ENCODE measurements around the gene STAT3.
"Not testable (repeated sequence)": the region's sequence is repeated elsewhere in the genome, so short reads cannot be mapped to it uniquely, and the experiment has no call there.

Gene STAT3

DNA sequence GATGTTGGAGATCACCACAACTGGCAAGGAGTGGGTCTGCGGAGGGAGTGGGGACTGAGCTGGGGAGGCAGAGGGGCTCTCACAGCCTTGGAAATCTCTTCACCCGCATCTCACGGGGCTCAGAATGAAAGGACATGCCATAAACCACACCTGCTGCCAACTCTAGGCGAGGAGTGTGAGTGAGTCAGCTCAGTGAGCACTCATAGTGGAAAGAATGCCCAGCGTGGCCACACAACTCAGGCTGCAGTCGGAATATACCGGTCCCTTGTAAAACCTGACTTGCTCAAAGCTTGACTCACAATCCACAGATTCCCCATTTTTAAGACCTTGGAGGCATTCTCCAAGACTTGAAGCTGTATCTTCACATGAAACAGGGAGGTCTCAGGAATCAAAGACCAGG, 63.2 kb downstream of the STAT3 start:
- no peak overlapping the region for H3K4me3 ChIP-seq (ENCODE audit: low read length)
- no peak for DNase-seq (ENCODE audit: low read depth, low spot score)

DNA sequence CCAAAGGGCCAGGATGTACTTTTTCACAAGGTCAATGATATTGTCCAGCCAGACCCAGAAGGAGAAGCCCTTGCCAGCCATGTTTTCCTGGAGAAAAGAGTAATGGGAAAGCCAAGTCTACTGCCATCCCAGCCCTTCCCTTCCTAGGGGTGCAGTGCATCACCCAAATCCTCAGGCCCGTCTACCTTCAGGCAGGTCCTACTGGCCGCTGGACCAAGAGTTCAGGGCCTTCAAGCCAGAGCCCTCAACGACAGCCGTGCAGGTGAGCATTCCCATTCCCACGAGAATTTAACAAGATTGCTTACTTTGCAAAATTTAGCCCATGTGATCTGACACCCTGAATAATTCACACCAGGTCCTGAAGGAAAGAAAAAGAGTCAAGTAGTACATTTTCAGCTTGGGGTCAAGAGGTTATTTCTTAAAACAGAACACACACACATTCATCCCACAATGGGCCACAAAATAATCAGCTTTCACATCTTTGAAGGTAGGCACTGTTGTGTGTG, 64.9 kb downstream of the STAT3 start:
- H3K4me3 ChIP-seq (ENCODE audit: low read length): no peak overlapping the region
- DNase-seq (ENCODE audit: low read depth, low spot score): no peak

DNA sequence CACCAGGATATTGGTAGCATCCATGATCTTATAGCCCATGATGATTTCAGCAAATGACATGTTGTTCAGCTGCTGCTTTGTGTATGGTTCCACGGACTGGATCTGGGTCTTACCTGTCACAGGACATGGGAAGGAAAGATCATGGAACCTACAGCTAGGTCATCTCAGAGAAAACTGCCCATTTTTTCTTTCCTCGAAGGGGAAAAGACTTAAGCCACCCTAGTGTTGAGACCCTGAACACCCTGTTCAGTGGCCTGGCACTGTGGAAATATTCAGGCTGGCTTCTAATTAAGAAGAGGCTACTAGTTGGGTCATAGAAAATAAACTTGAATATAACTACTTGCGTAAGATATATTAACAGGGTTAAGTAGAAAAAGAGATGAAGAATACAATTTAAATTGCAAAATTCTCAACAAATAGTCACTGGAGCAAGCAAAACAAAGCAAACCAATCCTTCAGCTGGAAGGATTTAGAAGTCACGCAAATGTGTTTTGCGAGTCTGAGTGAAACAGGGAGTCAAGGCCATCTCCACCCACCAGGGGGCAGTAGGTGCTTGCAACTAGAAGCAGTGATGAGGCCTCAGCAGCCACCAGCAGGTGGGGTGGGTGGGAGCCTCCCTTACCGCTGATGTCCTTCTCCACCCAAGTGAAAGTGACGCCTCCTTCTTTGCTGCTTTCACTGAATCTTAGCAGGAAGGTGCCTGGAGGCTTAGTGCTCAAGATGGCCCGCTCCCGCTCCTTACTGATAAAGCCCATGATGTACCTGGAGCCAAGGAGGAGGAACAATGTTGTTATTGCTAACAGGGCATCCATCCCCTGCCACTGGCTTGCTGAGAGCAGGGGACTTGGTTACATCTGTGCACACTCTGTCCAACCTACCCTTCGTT, 65.6 kb downstream of the STAT3 start:
- no peak overlapping the region for H3K4me3 ChIP-seq (ENCODE audit: low read length)
- DNase-seq (ENCODE audit: low read depth, low spot score): peak; percentile 98

DNA sequence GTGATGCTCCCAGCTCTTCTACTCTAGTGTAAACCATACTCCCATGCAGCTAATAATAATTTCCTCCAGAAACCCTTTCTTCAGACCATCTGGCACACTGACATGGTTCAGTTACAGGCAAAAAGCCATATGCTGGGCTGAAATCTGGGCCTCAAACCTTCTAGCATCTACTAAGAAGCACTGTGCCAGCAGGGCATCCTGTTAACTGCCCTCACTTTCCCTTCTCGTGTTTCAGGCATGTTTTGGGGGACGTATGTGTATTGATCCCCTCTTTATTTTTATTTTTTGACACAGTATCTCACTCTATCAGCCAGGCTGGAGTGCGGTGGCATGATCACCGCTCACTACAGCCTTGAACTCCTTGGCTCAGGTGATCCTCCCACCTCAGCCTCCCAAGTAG, 66.7 kb downstream of the STAT3 start:
- no peak overlapping the region for H3K4me3 ChIP-seq (ENCODE audit: low read length)
- DNase-seq (ENCODE audit: low read depth, low spot score): no peak

DNA sequence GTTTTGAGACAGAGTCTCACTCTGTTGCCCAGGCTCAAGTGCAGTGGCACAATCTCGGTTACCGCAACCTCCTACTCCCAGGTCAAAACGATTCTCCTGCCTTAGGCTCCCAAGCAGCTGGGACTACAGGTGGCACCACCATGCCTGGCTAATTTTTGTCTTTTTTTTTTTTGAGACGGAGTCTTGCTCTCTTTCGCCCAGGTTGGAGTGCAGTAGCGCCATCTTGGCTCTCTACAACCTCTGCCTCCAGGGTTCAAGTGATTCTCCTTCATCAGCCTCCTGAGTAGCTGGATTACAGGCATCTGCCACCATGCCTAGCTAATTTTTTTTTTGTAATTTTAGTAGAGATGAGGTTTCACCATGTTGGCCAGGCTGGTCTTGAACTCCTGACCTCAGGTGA, 70.3 kb downstream of the STAT3 start:
- DNase-seq (ENCODE audit: low read depth, low spot score); H3K4me3 ChIP-seq (ENCODE audit: low read length): not testable (repeated sequence)

DNA sequence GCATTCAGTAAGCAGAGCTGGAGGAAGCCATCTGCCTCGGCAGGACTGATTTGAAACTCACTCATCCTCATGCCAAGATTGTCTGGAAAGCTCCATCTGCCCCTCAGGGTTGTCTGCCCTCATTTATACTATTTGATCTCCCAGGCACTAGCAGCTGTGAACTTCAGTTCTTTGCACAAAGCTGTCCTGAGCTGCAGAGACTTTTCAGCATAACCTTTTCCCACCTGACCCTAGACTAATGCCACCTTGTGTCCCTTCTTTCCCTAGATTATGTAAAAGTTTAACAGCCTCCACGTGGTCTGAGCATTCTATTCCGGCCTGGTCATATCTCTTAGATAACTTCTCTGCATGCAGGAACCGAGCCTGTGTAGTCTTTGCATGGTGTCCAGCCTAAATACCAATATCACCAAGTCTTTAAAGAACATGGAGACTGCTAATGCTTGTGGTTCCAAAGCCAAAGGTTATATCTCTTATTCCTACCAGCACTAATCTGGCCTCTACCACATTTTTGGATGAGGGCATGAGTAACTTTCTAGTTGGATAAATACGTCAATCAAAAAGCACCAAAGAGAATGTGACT, 70.9 kb downstream of the STAT3 start:
- no peak overlapping the region for H3K4me3 ChIP-seq (ENCODE audit: low read length)
- DNase-seq (ENCODE audit: low read depth, low spot score): no peak

DNA sequence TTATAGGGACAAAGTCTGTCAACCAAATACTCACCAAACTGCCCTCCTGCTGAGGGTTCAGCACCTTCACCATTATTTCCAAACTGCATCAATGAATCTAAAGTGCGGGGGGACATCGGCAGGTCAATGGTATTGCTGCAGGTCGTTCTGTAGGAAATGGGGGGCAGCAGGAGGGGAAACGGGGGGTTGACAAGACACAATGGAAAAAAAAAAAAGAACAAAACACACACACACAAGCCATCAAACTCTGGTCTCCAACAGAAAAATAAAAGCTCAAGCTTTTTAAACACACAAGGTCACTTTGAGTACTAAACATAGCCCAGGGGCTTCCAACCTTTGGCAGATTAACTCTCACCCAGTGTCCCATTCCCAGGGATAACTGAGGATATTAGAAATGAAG, 71.5 kb downstream of the STAT3 start:
- no peak for DNase-seq (ENCODE audit: low read depth, low spot score)
- no peak overlapping the region for H3K4me3 ChIP-seq (ENCODE audit: low read length)

DNA sequence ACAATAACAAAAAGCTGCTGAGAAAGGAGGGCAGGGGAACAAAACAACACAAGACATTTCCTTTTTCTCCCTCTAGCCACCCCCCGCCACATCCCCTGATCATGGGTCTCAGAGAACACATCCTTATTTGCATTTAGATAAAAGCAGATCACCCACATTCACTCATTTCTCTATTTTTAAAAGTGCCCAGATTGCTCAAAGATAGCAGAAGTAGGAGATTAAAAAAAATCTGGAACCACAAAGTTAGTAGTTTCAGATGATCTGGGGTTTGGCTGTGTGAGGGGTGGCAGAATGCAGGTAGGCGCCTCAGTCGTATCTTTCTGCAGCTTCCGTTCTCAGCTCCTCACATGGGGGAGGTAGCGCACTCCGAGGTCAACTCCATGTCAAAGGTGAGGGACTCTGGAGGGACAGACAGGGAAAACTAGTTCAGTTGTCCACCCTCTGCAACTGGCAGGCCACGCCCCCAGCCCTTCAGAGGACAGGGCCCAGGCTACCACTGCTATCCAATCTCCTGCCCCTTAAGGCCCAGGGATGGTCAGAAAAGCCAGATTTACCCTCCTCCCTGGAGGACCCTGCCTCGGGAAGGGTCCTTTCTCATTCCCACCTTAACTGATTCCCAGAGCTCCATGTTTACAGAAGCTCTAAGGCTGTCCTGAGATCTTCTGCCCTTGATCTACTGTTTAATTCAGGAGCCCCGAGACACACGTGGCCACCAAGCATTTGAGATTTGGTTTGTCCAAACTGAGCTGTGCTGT, 72.7 kb downstream of the STAT3 start:
- peak; percentile 89 for DNase-seq (ENCODE audit: low read depth, low spot score)
- H3K4me3 ChIP-seq (ENCODE audit: low read length): peak overlapping the region; percentile 31

DNA sequence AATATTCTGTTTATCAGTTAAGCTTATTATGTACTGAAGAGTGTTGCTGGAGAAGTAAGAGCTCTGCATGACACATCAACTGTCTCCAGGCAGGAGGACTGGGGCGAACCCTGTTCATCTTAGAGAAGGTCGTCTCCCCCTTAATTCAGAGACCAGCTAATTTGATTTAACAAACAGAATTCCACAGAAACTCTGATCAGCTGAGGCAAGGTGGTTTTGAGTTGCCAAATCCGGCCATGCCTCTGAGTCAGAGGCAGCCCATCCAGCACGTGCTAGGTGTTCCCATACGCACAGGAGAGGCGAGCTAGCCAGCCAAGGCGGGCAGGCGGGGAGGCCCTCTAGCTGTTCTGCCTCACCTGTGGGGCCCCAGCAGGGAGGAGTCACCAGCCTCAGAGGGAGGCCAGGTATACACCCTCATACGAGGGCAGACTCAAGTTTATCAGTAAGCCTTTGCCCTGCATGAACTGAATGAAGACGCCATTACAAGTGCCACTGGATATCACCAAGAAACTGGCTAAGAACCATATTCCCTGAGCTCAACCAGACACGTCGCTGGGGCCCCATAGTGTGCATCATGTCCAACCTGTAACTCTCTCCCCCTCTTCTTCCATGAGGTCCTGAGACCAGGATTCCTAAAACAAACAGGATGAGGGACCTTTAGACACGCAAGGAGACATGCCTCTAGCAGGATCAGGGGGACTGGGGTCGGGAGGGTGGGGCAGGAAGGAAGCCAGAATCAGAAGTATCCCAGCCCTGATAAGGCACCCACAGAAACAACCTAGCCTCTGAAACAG, 74.3 kb downstream of the STAT3 start:
- no peak for DNase-seq (ENCODE audit: low read depth, low spot score)
- peak overlapping the region; percentile 43 for H3K4me3 ChIP-seq (ENCODE audit: low read length)

DNA sequence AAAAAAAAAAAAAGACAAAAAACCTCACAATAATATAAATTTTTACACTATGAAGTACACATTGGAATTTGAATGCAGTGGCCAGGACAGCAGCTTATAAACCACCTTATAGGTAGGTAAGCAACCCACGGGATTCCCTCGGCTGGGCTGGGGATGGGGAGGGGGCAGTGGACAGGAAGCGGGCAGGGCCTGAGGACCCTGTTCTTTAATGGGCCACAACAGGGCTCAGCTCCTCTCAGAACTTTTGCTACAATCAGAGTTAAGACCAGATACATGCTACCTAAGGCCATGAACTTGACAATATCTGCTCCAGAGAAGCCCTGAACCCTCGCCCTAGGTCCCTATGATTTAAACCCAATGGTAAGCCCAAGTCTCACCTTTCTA, 74.9 kb downstream of the STAT3 start:
- no peak for DNase-seq (ENCODE audit: low read depth, low spot score)
- H3K4me3 ChIP-seq (ENCODE audit: low read length): peak overlapping the region; percentile 43

DNA sequence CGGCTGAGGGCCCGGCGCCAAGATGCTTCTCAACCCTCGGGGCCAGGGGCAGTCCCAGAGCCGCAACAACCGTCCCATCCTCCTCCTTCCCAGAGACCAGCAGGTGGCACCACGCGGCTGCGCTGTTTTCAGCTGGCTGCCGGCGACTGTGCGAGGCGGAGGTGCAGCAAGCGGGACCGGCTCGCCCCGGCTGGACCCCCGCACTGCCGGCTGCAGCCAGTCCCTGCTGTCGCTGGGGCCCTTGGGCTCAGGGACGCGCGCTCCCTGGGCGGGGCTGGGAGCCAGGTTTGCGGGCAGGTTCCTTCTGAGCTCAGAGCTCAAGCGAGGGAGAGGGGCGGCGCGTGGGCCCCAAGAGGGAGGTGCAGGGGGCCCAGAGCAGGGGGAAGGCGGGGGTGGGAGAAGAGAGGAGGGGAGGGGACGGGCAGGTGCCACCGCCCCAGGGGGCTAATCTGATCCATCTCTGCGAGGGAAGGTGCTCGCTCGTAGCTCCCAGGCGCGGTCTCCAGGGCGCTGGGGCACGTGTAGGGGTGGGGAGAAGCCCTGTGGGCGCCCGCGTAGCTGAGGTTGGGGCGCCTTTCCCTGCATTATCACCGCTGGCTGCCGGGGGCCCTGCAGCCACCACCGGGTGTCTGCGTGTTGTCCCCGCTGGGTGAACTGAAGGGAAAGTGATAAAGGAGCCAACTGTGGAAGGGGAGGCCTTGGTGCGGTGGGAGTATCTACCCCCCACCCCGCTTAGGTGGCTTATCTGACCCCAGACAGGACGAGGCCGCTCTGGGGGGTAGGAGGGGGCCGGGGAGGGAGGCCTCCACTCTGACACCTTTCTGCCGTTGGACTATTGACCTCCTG, 75.7 kb downstream of the STAT3 start:
- DNase-seq (ENCODE audit: low read depth, low spot score): peak; percentile 92
- peak overlapping the region; percentile 43 for H3K4me3 ChIP-seq (ENCODE audit: low read length)

DNA sequence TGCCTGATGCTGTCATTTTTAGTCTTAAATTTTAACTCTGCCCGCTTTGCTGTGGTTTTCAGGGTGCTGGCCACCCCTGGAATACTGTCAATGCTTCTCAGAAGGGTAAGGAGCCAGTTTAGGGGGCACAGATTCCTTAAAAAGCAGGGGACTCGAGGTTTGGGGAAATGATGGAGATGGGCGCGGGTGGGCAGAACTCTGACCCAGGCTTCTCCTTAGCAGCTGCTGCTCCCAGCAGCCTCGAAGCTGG, 76.3 kb downstream of the STAT3 start:
- H3K4me3 ChIP-seq (ENCODE audit: low read length): peak overlapping the region; percentile 43
- no peak for DNase-seq (ENCODE audit: low read depth, low spot score)

DNA sequence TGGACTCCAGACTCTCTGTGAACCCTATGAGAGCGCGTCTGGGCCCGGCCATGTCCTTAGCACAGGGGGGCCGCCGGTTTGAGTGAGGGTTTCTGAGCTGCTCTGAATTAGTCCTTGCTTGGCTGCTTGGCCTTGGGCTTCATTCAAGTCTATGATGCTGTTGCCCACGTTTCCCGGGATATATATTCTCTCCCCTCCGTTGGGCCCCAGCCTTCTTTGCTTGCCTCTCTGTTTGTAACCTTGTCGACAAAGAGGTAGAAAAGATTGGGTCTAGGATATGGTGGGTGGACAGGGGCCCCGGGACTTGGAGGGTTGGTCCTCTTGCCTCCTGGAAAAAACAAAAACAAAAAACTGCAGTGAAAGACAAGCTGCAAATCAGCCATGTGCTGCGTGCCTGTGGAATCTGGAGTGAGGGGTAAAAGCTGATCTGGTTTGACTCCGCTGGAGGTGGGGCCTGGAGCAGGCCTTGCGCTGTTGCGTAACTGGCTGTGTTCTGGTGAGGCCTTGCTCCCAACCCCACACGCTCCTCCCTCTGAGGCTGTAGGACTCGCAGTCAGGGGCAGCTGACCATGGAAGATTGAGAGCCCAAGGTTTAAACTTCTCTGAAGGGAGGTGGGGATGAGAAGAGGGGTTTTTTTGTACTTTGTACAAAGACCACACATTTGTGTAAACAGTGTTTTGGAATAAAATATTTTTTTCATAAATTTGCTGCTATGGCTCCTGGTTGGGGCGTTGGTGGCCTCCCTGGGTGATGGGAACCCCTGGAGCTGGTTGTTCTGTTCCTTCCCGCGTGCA, 76.8 kb downstream of the STAT3 start:
- peak; percentile 75 for DNase-seq (ENCODE audit: low read depth, low spot score)
- H3K4me3 ChIP-seq (ENCODE audit: low read length): peak overlapping the region; percentile 43

DNA sequence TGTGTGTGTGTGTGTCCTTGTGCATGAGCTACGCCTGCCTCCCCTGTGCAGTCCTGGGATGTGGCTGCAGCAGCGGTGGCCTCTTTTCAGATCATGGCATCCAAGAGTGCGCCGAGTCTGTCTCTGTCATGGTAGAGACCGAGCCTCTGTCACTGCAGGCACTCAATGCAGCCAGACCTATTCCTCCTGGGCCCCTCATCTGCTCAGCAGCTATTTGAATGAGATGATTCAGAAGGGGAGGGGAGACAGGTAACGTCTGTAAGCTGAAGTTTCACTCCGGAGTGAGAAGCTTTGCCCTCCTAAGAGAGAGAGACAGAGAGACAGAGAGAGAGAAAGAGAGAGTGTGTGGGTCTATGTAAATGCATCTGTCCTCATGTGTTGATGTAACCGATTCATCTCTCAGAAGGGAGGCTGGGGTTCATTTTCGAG, 77.4 kb downstream of the STAT3 start:
- DNase-seq (ENCODE audit: low read depth, low spot score): no peak
- H3K4me3 ChIP-seq (ENCODE audit: low read length): peak overlapping the region; percentile 43

DNA sequence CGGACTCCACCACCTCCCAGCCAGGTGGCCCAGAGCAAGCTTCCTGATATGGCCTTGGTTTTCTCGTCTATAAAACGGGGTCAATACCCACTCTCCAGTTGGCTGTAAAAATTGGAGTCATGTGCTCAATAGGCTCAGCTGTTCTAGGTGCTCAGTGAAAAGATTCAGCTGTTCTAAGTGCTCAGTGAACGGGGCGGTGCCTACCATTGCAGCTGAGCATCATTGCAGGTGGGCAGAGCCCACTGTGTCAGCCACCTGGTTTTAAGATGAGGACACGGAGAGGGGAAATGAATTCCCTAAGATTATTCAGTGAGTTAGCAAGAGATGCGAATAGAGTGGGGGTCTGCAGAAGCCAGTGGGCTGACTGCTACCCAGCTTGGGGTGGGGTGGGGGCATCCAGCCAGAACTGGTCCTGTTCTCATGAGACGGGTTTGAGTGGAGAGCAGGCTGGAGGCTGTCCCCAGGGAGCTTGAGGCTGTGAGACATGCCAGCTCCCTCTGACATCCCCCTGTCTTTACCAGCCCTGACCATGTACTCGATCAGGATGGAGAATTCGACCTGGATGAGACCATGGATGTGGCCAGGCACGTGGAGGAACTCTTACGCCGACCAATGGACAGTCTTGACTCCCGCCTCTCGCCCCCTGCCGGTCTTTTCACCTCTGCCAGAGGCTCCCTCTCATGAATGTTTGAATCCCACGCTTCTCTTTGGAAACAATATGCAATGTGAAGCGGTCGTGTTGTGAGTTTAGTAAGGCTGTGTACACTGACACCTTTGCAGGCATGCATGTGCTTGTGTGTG, 78.1 kb downstream of the STAT3 start:
- DNase-seq (ENCODE audit: low read depth, low spot score): no peak
- H3K4me3 ChIP-seq (ENCODE audit: low read length): peak overlapping the region; percentile 3

DNA sequence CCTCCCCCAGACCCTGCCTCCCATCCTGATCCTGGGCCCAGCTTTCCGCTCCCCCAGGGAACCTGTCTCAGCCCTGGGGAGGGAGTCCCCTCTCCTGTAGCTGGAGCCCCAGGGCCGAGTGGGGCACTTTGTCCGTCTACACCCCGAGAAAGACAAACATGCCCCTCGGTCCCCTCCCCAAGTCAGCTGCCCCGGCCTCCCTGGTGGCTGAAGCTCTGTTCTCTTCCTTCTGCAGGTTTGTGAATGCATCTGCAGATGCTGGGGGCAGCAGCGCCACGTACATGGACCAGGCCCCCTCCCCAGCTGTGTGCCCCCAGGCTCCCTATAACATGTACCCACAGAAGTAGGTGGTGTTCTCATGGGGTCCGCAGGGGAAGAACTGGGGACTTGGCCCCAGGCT, 79.1 kb downstream of the STAT3 start:
- no peak overlapping the region for H3K4me3 ChIP-seq (ENCODE audit: low read length)
- DNase-seq (ENCODE audit: low read depth, low spot score): no peak

DNA sequence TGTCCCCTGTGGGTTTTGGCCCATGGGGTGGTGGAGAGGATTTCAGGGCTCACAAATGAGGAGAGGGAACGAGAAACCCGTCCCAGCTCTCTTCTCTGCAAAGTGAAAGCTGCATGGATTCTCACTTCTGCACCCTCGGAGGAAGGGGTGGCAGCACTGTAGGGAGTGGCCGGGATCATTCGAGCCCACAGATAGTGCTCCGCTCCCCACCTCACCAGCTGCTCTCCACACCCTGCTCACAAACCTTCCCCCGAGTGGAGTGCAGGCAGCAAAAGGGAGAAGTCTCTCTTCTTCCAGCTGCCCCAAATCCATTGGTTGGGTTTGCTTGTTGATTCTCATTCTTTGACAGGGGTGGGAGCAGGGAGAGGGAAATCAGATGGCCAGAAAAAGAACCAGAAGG, 79.8 kb downstream of the STAT3 start:
- peak overlapping the region; percentile 7; the same call in 1 of the 2 replicates for H3K4me3 ChIP-seq (ENCODE audit: low read length)
- DNase-seq (ENCODE audit: low read depth, low spot score): no peak

All from Jurkat, Clone E6-1 (cell line).